Neural progenitor cell (in vitro differentiated cells): ENCODE data around the gene CABP7. TPM values are rescaled to one million over a fixed set of nuclear protein-coding genes. Genes with fewer than 3 reads are reported as not detected.
A peak's percentile ranks its signal among the peaks of the same experiment; 100 is the strongest.

Experiments used
- DNase-seq: peaks from one replicate; pipeline ENCODE4 v3.0.0-alpha.2; 2016; ENCODE audit warnings: low spot score
- H2AFZ ChIP-seq: fragments of 200-600 bp; sonication (generic); replicated peaks from 2 replicates; pipeline ENCODE4 v1.6.1; 2016; ENCODE audit warnings: antibody characterized with exemption
- H3F3A ChIP-seq: fragments of 200-600 bp; sonication (generic); 2 replicates; pipeline ENCODE4 v1.6.1; 2016; ENCODE audit warnings: antibody characterized with exemption, low read depth
- H3K27ac ChIP-seq: fragments of 200-600 bp; sonication (generic); 2 replicates; pipeline ENCODE4 v1.5.1; 2016; ENCODE audit warnings: mild to moderate bottlenecking
- H3K27me3 ChIP-seq: fragments of 200-600 bp; sonication (generic); 2 replicates; pipeline ENCODE4 v1.6.1; 2016; ENCODE audit warnings: mild to moderate bottlenecking, moderate library complexity
- H3K36me3 ChIP-seq: fragments of 200-600 bp; sonication (generic); 2 replicates; pipeline ENCODE4 v1.5.1; 2016
- H3K4me1 ChIP-seq: fragments of 200-600 bp; sonication (generic); 2 replicates; pipeline ENCODE4 v1.6.1; 2016; ENCODE audit warnings: mixed run types
- H3K4me2 ChIP-seq: fragments of 200-600 bp; sonication (generic); 2 replicates; pipeline ENCODE4 v1.6.1; 2016
- H3K4me3 ChIP-seq: fragments of 200-600 bp; sonication (generic); 2 replicates; pipeline ENCODE4 v1.5.1; 2016
- H3K79me2 ChIP-seq: fragments of 200-600 bp; sonication (generic); 2 replicates; pipeline ENCODE4 v1.6.1; 2016; ENCODE audit warnings: low read depth
- H3K9ac ChIP-seq: fragments of 200-600 bp; sonication (generic); 2 replicates; pipeline ENCODE4 v1.6.1; 2016
- H3K9me3 ChIP-seq: fragments of 200-600 bp; sonication (generic); 2 replicates; pipeline ENCODE4 v1.5.1; 2016; ENCODE audit warnings: low read depth
- H4K20me1 ChIP-seq: fragments of 200-600 bp; sonication (generic); 2 replicates; pipeline ENCODE4 v1.6.1; 2016; ENCODE audit warnings: low read depth
- H3K27ac Mint-ChIP-seq: 3 replicates; pipeline ENCODE4 v1.8.0; 2021; ENCODE audit warnings: mixed read lengths
- H3K27me3 Mint-ChIP-seq: 2 replicates; pipeline ENCODE4 v1.8.0; 2022; ENCODE audit warnings: low read depth, mild to moderate bottlenecking, inconsistent platforms, moderate library complexity, mixed read lengths; ENCODE audit not compliant: insufficient read depth
- H3K36me3 Mint-ChIP-seq: 3 replicates; pipeline ENCODE4 v1.8.0; 2021; ENCODE audit warnings: mixed read lengths
- H3K4me1 Mint-ChIP-seq: 3 replicates; pipeline ENCODE4 v1.8.0; 2021; ENCODE audit warnings: mixed read lengths
- H3K4me3 Mint-ChIP-seq: 3 replicates; pipeline ENCODE4 v1.8.0; 2021; ENCODE audit warnings: mild to moderate bottlenecking, moderate library complexity, mixed read lengths
- H3K9me3 Mint-ChIP-seq: 3 replicates; pipeline ENCODE4 v1.8.0; 2020; ENCODE audit warnings: mixed read lengths
- CTCF ChIP-seq: fragments of 200-600 bp; sonication (generic); IDR thresholded peaks from 2 replicates; pipeline ENCODE4 v1.5.1; 2017; ENCODE audit warnings: antibody characterized with exemption, mild to moderate bottlenecking
- EZH2 ChIP-seq: fragments of 200-600 bp; sonication (generic); IDR thresholded peaks from 2 replicates; pipeline ENCODE4 v1.6.1; 2017; ENCODE audit warnings: antibody characterized with exemption, mild to moderate bottlenecking, moderate library complexity
- EZH2phosphoT487 ChIP-seq: fragments of 200-600 bp; sonication (generic); IDR thresholded peaks from 2 replicates; pipeline ENCODE4 v1.6.1; 2017; ENCODE audit warnings: antibody characterized with exemption
- total RNA-seq: library from RNA; depleted of rRNA; stranded (reverse); fragments of >200 nt; gene quantifications from 2 replicates; pipeline ENCODE4 v1.2.3, GENCODE V29; 2015; ENCODE audit warnings: low replicate concordance

The CABP7 gene
- total RNA-seq, 1 donor from 2014 or later = not detected

GRCh38 chr22:29717789-29718188, 2.0 kb upstream of the CABP7 start:
- Mint-ChIP-seq H3K27me3 (peaks cover 52% of the 10 kb centered on the region), H3K4me1 (peaks cover 9% of the 10 kb centered on the region), H3K4me3 (no peak overlapping the region), H3K36me3 (no peaks in the 10 kb centered on the region), H3K9me3 (peaks cover 2% of the 10 kb centered on the region), H3K27ac (no peak overlapping the region)
- Histone ChIP-seq H2AFZ (no peak overlapping the region), H3F3A (no peaks in the 10 kb centered on the region), H3K9me3 (no peaks in the 10 kb centered on the region), H3K4me2 (no peak overlapping the region), H3K27me3 (peaks cover 64% of the 10 kb centered on the region), H3K27ac (no peak overlapping the region), H3K79me2 (no peaks in the 10 kb centered on the region), H3K4me1 (peaks cover 3% of the 10 kb centered on the region), H3K4me3 (no peak overlapping the region), H3K36me3 (no peaks in the 10 kb centered on the region), H4K20me1 (peaks cover 44% of the 10 kb centered on the region), H3K9ac (no peak overlapping the region)
- no peak for DNase-seq
- TF ChIP-seq EZH2 (no peak), CTCF (no peak), EZH2phosphoT487 (no peak)

GRCh38 chr22:29718949-29719898, 579 bp upstream of the CABP7 start:
- H3F3A ChIP-seq = no peaks in the 10 kb centered on the region
- H3K79me2 ChIP-seq = no peaks in the 10 kb centered on the region
- no peak overlapping the region for H2AFZ ChIP-seq
- peak overlapping the region; percentile 47 for H3K4me2 ChIP-seq
- Mint-ChIP-seq H3K27ac (no peak overlapping the region), H3K36me3 (no peaks in the 10 kb centered on the region), H3K27me3 (peaks cover 56% of the 10 kb centered on the region), H3K4me3 (peak overlapping the region; percentile 64), H3K9me3 (peaks cover 2% of the 10 kb centered on the region), H3K4me1 (peaks cover 9% of the 10 kb centered on the region)
- peaks cover 3% of the 10 kb centered on the region for H3K4me1 ChIP-seq
- H4K20me1 ChIP-seq = peaks cover 44% of the 10 kb centered on the region
- no peak for DNase-seq
- peak; percentile 50 for TF ChIP-seq EZH2phosphoT487
- peak; percentile 83 for TF ChIP-seq EZH2
- no peak for TF ChIP-seq CTCF
- no peak overlapping the region for H3K4me3 ChIP-seq
- H3K36me3 ChIP-seq = no peaks in the 10 kb centered on the region
- H3K9ac ChIP-seq = no peak overlapping the region
- H3K27me3 ChIP-seq = peaks cover 68% of the 10 kb centered on the region
- no peaks in the 10 kb centered on the region for H3K9me3 ChIP-seq
- H3K27ac ChIP-seq = no peak overlapping the region

DNA sequence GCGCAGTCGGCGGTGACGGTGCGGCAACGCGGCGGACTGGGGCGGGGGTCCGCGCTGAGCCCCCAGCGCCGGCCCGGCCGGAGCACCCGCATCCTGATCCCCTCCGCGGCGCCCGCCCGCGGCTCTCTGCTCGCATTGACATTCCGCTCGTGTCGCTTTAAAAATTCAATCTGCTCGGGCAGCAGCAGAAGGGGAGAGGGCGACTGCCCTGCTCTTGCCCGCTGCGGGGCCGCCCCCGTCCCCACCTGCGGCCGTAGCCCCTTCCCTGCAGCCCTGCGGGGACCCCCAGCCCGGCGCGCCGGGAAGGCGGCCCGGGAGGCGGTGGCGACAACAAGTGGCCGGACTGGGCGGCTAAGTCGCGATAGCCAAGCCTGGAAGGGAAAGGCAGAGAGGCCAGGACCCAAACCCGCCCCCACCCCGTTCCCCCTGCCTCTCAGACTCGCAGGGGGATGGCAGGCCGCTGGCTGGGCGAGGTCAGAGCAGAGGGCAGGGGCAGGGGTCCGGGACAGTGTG, 1.1 kb downstream of the CABP7 start:
- Mint-ChIP-seq H3K36me3 (no peaks in the 10 kb centered on the region), H3K4me1 (peaks cover 12% of the 10 kb centered on the region), H3K4me3 (no peak overlapping the region), H3K9me3 (peaks cover 2% of the 10 kb centered on the region), H3K27me3 (peaks cover 53% of the 10 kb centered on the region), H3K27ac (no peak overlapping the region)
- no peaks in the 10 kb centered on the region for H3K9me3 ChIP-seq
- peaks cover 42% of the 10 kb centered on the region for H4K20me1 ChIP-seq
- H3K36me3 ChIP-seq = no peaks in the 10 kb centered on the region
- no peak overlapping the region for H3K27ac ChIP-seq
- peak overlapping the region; percentile 39 for H3K4me3 ChIP-seq
- H2AFZ ChIP-seq = no peak overlapping the region
- H3K4me1 ChIP-seq = peaks cover 3% of the 10 kb centered on the region
- TF ChIP-seq CTCF = no peak
- peak; percentile 98 for TF ChIP-seq EZH2
- peak; percentile 91 for TF ChIP-seq EZH2phosphoT487
- no peak overlapping the region for H3K9ac ChIP-seq
- no peaks in the 10 kb centered on the region for H3K79me2 ChIP-seq
- H3K27me3 ChIP-seq = peaks cover 66% of the 10 kb centered on the region
- peak overlapping the region; percentile 79 for H3K4me2 ChIP-seq
- no peaks in the 10 kb centered on the region for H3F3A ChIP-seq
- peak; percentile 40 for DNase-seq
